ENCODE measurements around the gene PIGK.

- TF ChIP-seq CTCF (IDR thresholded peaks at IDR 0.05) = no peak
- TF ChIP-seq POLR2A (IDR thresholded peaks at IDR 0.05) = no peak
Observed at GRCh38 chr1:77234943-77235342, 15.7 kb upstream of the PIGK start.
